Measurements from ENCODE around the gene STXBP5. TPM values are rescaled to one million over a fixed set of nuclear protein-coding genes. Genes with fewer than 3 reads are reported as not detected.

Gene STXBP5
- total RNA-seq, 2 donors from 2014 or later, result 25.9 to 30.3 TPM

GRCh38 chr6:147161253-147161973 is 42.8 kb upstream of the STXBP5 start:
- DNase-seq (no peak), ATAC-seq (no peak)
- TF ChIP-seq, protein P1, sequence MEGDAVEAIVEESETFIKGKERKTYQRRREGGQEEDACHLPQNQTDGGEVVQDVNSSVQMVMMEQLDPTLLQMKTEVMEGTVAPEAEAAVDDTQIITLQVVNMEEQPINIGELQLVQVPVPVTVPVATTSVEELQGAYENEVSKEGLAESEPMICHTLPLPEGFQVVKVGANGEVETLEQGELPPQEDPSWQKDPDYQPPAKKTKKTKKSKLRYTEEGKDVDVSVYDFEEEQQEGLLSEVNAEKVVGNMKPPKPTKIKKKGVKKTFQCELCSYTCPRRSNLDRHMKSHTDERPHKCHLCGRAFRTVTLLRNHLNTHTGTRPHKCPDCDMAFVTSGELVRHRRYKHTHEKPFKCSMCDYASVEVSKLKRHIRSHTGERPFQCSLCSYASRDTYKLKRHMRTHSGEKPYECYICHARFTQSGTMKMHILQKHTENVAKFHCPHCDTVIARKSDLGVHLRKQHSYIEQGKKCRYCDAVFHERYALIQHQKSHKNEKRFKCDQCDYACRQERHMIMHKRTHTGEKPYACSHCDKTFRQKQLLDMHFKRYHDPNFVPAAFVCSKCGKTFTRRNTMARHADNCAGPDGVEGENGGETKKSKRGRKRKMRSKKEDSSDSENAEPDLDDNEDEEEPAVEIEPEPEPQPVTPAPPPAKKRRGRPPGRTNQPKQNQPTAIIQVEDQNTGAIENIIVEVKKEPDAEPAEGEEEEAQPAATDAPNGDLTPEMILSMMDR (IDR thresholded peaks at IDR 0.05), result no peak
- no peak for TF ChIP-seq POLR2A (IDR thresholded peaks at IDR 0.05)
- no peak overlapping the region for H3K27ac ChIP-seq
- intact Hi-C loops (cut with DNase I), result no loop called here
- H3K4me1 ChIP-seq, result no peaks in the 10 kb centered on the region
- H3K27me3 ChIP-seq, result no peaks in the 10 kb centered on the region
- 89 to 92% methylated on average over 4 of the region's 4 CpGs for WGBS, 2 donors
- no peak overlapping the region for H3K4me3 ChIP-seq
- no peaks in the 10 kb centered on the region for H3K9me3 ChIP-seq
- H3K36me3 ChIP-seq (replicated peaks in 1 of 2; ENCODE audit: insufficient read depth in 1 of 2, low read depth in 2 of 2), result no peaks in the 10 kb centered on the region

GRCh38 chr6:147161974-147162495 is 42.2 kb upstream of the STXBP5 start:
- no peaks in the 10 kb centered on the region for H3K4me1 ChIP-seq
- intact Hi-C loops (cut with DNase I), result no loop called here
- ATAC-seq (no peak), DNase-seq (no peak)
- 74 to 81% methylated on average over 4 of the region's 4 CpGs for WGBS, 2 donors
- TF ChIP-seq, protein P1 (IDR thresholded peaks at IDR 0.05), result no peak
- TF ChIP-seq POLR2A (IDR thresholded peaks at IDR 0.05), result no peak
- no peaks in the 10 kb centered on the region for H3K27me3 ChIP-seq
- no peak overlapping the region for H3K4me3 ChIP-seq
- no peak overlapping the region for H3K27ac ChIP-seq
- H3K36me3 ChIP-seq (replicated peaks in 1 of 2; ENCODE audit: insufficient read depth in 1 of 2, low read depth in 2 of 2), result no peaks in the 10 kb centered on the region
- H3K9me3 ChIP-seq, result no peaks in the 10 kb centered on the region

DNA sequence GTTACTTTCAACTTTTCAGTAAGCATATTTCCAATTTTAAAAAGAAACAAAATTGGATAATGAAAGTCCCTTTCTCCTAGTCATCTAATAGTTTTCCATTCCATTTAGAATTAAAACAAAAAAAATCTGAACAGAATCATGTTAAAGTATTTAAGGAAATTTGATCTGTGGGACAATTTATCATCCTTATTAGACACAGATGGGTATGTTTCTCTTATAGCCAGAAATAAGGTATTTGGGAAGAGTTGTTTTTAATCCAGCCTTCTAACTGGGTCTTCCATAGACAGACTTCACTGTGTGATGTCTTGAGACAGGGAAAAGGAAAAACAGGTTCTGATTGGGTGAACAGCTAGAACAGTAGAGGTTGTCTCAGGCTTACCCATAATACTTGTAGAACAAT is 39.5 kb upstream of the STXBP5 start:
- Histone ChIP-seq H3K27me3 (no peaks in the 10 kb centered on the region), H3K9me3 (no peaks in the 10 kb centered on the region), H3K36me3 (replicated peaks in 1 of 2; ENCODE audit: insufficient read depth in 1 of 2, low read depth in 2 of 2) (no peaks in the 10 kb centered on the region), H3K4me1 (no peaks in the 10 kb centered on the region), H3K4me3 (no peak overlapping the region), H3K27ac (no peak overlapping the region)
- TF ChIP-seq, protein P1 (IDR thresholded peaks at IDR 0.05), result no peak
- no peak for TF ChIP-seq POLR2A (IDR thresholded peaks at IDR 0.05)
- no peak for ATAC-seq
- no peak for DNase-seq
- intact Hi-C loops (cut with DNase I), result no loop called here

- intact Hi-C loops (cut with DNase I), result no loop called here
- DNase-seq, result no peak
- H3K9me3 ChIP-seq, result no peaks in the 10 kb centered on the region
- no peak for TF ChIP-seq POLR2A (IDR thresholded peaks at IDR 0.05)
- TF ChIP-seq, protein P1 (IDR thresholded peaks at IDR 0.05), result no peak
- no peaks in the 10 kb centered on the region for H3K27me3 ChIP-seq
- WGBS, 2 donors, result 59 to 66% methylated on average over 2 of the region's 2 CpGs
- H3K4me1 ChIP-seq, result no peaks in the 10 kb centered on the region
- H3K27ac ChIP-seq, result no peak overlapping the region
- H3K4me3 ChIP-seq, result no peak overlapping the region
- no peak for ATAC-seq
- no peaks in the 10 kb centered on the region for H3K36me3 ChIP-seq (replicated peaks in 1 of 2; ENCODE audit: insufficient read depth in 1 of 2, low read depth in 2 of 2)
Observed at GRCh38 chr6:147166360-147166944, 37.8 kb upstream of the STXBP5 start.

Data from body of pancreas (tissue), 4 donors.